CD14-positive monocyte (primary cell): ENCODE data around the gene RING1. TPM values are rescaled to one million over a fixed set of nuclear protein-coding genes. Genes with fewer than 3 reads are reported as not detected.

ENCODE experiments used
- DNase-seq, 3 donors: peaks; one replicate each; pipeline ENCODE4 v3.0.0-alpha.2; 2011 to 2022
- H2AFZ ChIP-seq: 2 replicates; pipeline ENCODE4 v1.6.0; 2012; ENCODE audit warnings: mild to moderate bottlenecking, low read depth, low read length, inconsistent platforms; ENCODE audit not compliant: insufficient read depth, poor library complexity, severe bottlenecking
- H3K27ac ChIP-seq, 2 donors: 1 replicate in 1 of 2; 2 replicates in 1 of 2; pipeline ENCODE4 v1.5.1; 2012 to 2013; ENCODE audit warnings: low read length in 2 of 2, control low read depth in 1 of 2, inconsistent platforms in 1 of 2, low read depth in 1 of 2, mild to moderate bottlenecking in 1 of 2
- H3K27me3 ChIP-seq, 2 donors: one replicate each; pipeline versions ENCODE4 v1.6.0 to v1.6.1; 2011 to 2013; ENCODE audit warnings: low read length in 2 of 2; ENCODE audit not compliant: control insufficient read depth in 2 of 2, insufficient read depth in 2 of 2
- H3K36me3 ChIP-seq, 2 donors: replicated peaks in 1 of 2; 1 replicate in 1 of 2; 2 replicates in 1 of 2; pipeline versions ENCODE4 v1.5.1 to v1.6.1; 2012 to 2013; ENCODE audit warnings: low read length in 2 of 2, control low read depth in 1 of 2, inconsistent platforms in 1 of 2, mild to moderate bottlenecking in 1 of 2; ENCODE audit not compliant: insufficient read depth in 2 of 2, control insufficient read depth in 1 of 2
- H3K4me1 ChIP-seq, 2 donors: 1 replicate in 1 of 2; 2 replicates in 1 of 2; pipeline versions ENCODE4 v1.5.1 to v1.6.1; 2012 to 2013; ENCODE audit warnings: low read length in 2 of 2, control low read depth in 1 of 2, inconsistent platforms in 1 of 2, mild to moderate bottlenecking in 1 of 2, moderate library complexity in 1 of 2; ENCODE audit not compliant: insufficient read depth in 2 of 2, control insufficient read depth in 1 of 2
- H3K4me2 ChIP-seq: replicated peaks from 2 replicates; pipeline ENCODE3; 2012; ENCODE audit warnings: low read length, moderate library complexity, mild to moderate bottlenecking; ENCODE audit not compliant: poor library complexity, severe bottlenecking; ENCODE audit errors: extremely low read depth
- H3K4me3 ChIP-seq, 3 experiments: fragments of 200-600 bp in 1 of 3; sonication (generic) in 1 of 3; replicated peaks in 1 of 3; 1 replicate in 2 of 3; 2 replicates in 1 of 3; pipeline ENCODE4 v1.5.1; 2011 to 2013; ENCODE audit warnings: low read length in 3 of 3, mild to moderate bottlenecking in 3 of 3, control low read depth in 2 of 3, low read depth in 2 of 3, inconsistent platforms in 1 of 3, moderate library complexity in 1 of 3
- H3K79me2 ChIP-seq: 2 replicates; pipeline ENCODE4 v1.6.0; 2012; ENCODE audit warnings: mild to moderate bottlenecking, control low read depth, inconsistent platforms, low read length, moderate library complexity; ENCODE audit not compliant: insufficient read depth
- H3K9ac ChIP-seq: 2 replicates; pipeline ENCODE4 v1.6.0; 2017; ENCODE audit warnings: low read length, mild to moderate bottlenecking; ENCODE audit not compliant: insufficient read depth, poor library complexity, severe bottlenecking
- H3K9me3 ChIP-seq, 2 donors: replicated peaks in 1 of 2; 1 replicate in 1 of 2; 2 replicates in 1 of 2; pipeline versions ENCODE4 v1.5.1 to v1.6.1; 2012 to 2013; ENCODE audit warnings: low read length in 2 of 2, control low read depth in 1 of 2; ENCODE audit not compliant: control insufficient read depth in 1 of 2, insufficient read depth in 1 of 2
- H4K20me1 ChIP-seq: 2 replicates; pipeline ENCODE4 v1.6.0; 2012; ENCODE audit warnings: mild to moderate bottlenecking, low read length, control low read depth, moderate library complexity; ENCODE audit not compliant: insufficient read depth
- H3K27ac Mint-ChIP-seq, 7 donors: one replicate each; pipeline ENCODE4 v1.8.0; 2020; ENCODE audit warnings: mild to moderate bottlenecking in 7 of 7, mixed read lengths in 7 of 7, moderate library complexity in 6 of 7, inconsistent platforms in 2 of 7
- H3K27me3 Mint-ChIP-seq, 3 donors: one replicate each; pipeline ENCODE4 v1.8.0; 2021 to 2022; ENCODE audit warnings: low read depth in 3 of 3, mild to moderate bottlenecking in 3 of 3, mixed read lengths in 3 of 3, moderate library complexity in 3 of 3, inconsistent platforms in 1 of 3
- H3K36me3 Mint-ChIP-seq, 2 donors: one replicate each; pipeline ENCODE4 v1.8.0; 2020; ENCODE audit warnings: mixed read lengths in 2 of 2, inconsistent platforms in 1 of 2, mild to moderate bottlenecking in 1 of 2
- H3K4me1 Mint-ChIP-seq: one replicate; pipeline ENCODE4 v1.8.0; 2020; ENCODE audit warnings: mild to moderate bottlenecking, mixed read lengths
- H3K4me3 Mint-ChIP-seq, 2 donors: one replicate each; pipeline ENCODE4 v1.8.0; 2020; ENCODE audit warnings: mild to moderate bottlenecking in 2 of 2, mixed read lengths in 2 of 2, moderate library complexity in 1 of 2
- H3K9me3 Mint-ChIP-seq, 7 donors: one replicate each; pipeline ENCODE4 v1.8.0; 2020 to 2022; ENCODE audit warnings: mixed read lengths in 7 of 7, mild to moderate bottlenecking in 6 of 7, moderate library complexity in 6 of 7, inconsistent platforms in 2 of 7
- WGBS: methylation state at CpG from one replicate; pipeline ENCODE4 v1.1.5; 2013; ENCODE audit warnings: missing lambda C conversion rate; ENCODE audit not compliant: insufficient coverage; 5-methylcytosine and 5-hydroxymethylcytosine counted together
- intact Hi-C, 2 donors: fragments of 100-400 bp; cut with micrococcal nuclease; formaldehyde crosslinking; loops; one replicate each; pipeline versions ENCODE4 v1.15.0 to v1.15.1; 2023
- polyA plus RNA-seq, 3 donors: library from polyadenylated mRNA; depleted of rRNA in 1 of 3; unstranded in 2 of 3; stranded (reverse) in 1 of 3; fragments of 300-500 nt in 2 of 3; fragments of >200 nt in 1 of 3; fragmentation: Illumina TruSeq in 2 of 3; gene quantifications; 1 replicate in 2 of 3; 2 replicates in 1 of 3; pipeline ENCODE4 v1.2.3, GENCODE V29; 2012 to 2021
- TF ChIP-seq, protein P1 (sequence below): fragments of 200-600 bp; IDR thresholded peaks from one replicate; pipeline ENCODE4 v1.8.0; 2022; ENCODE audit warnings: antibody characterized with exemption, mild to moderate bottlenecking

RING1 gene
- polyA plus RNA-seq, 3 donors, result 4.6 to 27.9 (median 5.7) TPM

DNA sequence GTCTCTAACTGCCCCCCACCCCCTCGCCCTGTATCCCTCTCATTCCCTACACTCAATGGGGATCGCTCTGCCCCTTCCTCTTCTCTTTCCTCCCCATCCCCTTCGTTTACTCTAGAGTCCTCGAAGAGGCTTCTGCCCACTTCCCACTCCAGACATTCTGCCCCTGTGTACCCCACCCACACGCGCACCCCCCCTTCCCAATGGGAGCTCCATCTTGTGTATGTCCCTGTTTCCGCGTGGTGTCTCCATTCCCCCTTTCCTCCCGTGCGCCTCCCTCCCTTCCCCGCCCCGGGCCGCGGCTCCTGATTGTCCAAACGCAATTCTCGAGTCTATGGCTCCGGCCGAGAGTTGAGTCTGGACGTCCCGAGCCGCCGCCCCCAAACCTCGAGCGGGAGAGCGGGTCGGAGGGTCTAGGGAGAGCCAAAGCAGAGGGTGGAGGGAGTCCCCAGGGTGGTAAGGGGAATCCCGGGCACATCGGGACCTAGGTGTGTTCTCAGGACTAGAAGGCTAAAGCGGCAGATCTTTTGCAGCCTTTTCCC, 679 bp upstream of the RING1 start:
- peaks cover 36% of the 10 kb centered on the region for H3K4me1 Mint-ChIP-seq
- H3K79me2 ChIP-seq, result peaks cover 6% of the 10 kb centered on the region

DNA sequence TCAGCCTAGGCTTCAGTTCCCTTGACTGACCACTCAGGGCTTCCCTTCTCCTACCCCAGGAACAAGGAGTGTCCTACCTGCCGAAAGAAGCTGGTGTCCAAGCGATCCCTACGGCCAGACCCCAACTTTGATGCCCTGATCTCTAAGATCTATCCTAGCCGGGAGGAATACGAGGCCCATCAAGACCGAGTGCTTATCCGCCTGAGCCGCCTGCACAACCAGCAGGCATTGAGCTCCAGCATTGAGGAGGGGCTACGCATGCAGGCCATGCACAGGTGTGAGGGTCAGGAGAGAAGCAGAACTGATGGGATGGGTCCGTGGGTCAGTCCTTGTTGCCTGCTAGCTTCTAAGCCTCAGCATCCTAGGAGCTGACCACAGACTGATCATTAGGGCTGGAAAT, 1.6 kb downstream of the RING1 start:
- H3K27me3 ChIP-seq, result peaks cover 10 to 28% of the 10 kb centered on the region in 2 donors
- Mint-ChIP-seq H3K4me1 (peaks cover 43% of the 10 kb centered on the region), H3K36me3 (peaks cover 25 to 29% of the 10 kb centered on the region in 2 donors), H3K4me3 (no peak overlapping the region), H3K27me3 (peaks cover 30 to 43% (median 33%) of the 10 kb centered on the region in 3 donors), H3K27ac (peak overlapping the region in 1 of 7 donors; percentile 5), H3K9me3 (peaks cover 0 to 7% (median 0%) of the 10 kb centered on the region in 7 donors)
- TF ChIP-seq, protein P1, sequence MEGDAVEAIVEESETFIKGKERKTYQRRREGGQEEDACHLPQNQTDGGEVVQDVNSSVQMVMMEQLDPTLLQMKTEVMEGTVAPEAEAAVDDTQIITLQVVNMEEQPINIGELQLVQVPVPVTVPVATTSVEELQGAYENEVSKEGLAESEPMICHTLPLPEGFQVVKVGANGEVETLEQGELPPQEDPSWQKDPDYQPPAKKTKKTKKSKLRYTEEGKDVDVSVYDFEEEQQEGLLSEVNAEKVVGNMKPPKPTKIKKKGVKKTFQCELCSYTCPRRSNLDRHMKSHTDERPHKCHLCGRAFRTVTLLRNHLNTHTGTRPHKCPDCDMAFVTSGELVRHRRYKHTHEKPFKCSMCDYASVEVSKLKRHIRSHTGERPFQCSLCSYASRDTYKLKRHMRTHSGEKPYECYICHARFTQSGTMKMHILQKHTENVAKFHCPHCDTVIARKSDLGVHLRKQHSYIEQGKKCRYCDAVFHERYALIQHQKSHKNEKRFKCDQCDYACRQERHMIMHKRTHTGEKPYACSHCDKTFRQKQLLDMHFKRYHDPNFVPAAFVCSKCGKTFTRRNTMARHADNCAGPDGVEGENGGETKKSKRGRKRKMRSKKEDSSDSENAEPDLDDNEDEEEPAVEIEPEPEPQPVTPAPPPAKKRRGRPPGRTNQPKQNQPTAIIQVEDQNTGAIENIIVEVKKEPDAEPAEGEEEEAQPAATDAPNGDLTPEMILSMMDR, result no peak
- no peak for DNase-seq
- H3K9me3 ChIP-seq, result no peaks in the 10 kb centered on the region
- intact Hi-C loops, result loop anchor here (5.0 to 10.0 kb wide), 2 partner anchors 37 to 205 kb away; partner anchors contain the start of genes CUTA (in 1 of the 2) and PHF1 (in 1 of the 2)
- H3K27ac ChIP-seq, result no peak overlapping the region
- no peak overlapping the region for H2AFZ ChIP-seq
- peaks cover 10 to 29% of the 10 kb centered on the region in 2 donors for H3K36me3 ChIP-seq
- H3K79me2 ChIP-seq, result no peaks in the 10 kb centered on the region
- no peak overlapping the region for H3K4me3 ChIP-seq
- H3K4me2 ChIP-seq, result no peak overlapping the region
- 97% methylated on average over 10 of the region's 10 CpGs for WGBS
- H4K20me1 ChIP-seq, result no peaks in the 10 kb centered on the region
- H3K9ac ChIP-seq, result no peak overlapping the region
- H3K4me1 ChIP-seq, result peaks cover 31 to 42% of the 10 kb centered on the region in 2 donors

More for the DNA sequence above, 679 bp upstream of the RING1 start:
- Mint-ChIP-seq H3K27me3 (peaks cover 8 to 20% (median 19%) of the 10 kb centered on the region in 3 donors), H3K9me3 (no peaks in the 10 kb centered on the region), H3K4me3 (peak overlapping the region; percentile 92 to 96), H3K36me3 (peaks cover 34 to 36% of the 10 kb centered on the region in 2 donors), H3K27ac (peak overlapping the region; percentile 83 to 95 (median 88))
- TF ChIP-seq, protein P1, result no peak
- peak in 1 of 3 donors; percentile 28 for DNase-seq
- intact Hi-C loops, result loop anchor here in 1 of 2 donors (10.0 kb wide), 1 partner anchor 207 kb away; the partner anchor contains the start of genes CUTA and PHF1
- H3K9ac ChIP-seq, result peak overlapping the region; percentile 83
- H3K27ac ChIP-seq, result peak overlapping the region; percentile 54 to 87
- H3K36me3 ChIP-seq, result peaks cover 22 to 42% of the 10 kb centered on the region in 2 donors
- H2AFZ ChIP-seq, result peak overlapping the region; percentile 97
- H3K9me3 ChIP-seq, result no peaks in the 10 kb centered on the region
- under 1% methylated on average over 25 of the region's 29 CpGs for WGBS
- H3K4me3 ChIP-seq, result peak overlapping the region; percentile 73 to 92 (median 89)
- peaks cover 30 to 43% of the 10 kb centered on the region in 2 donors for H3K4me1 ChIP-seq
- peaks cover 0 to 6% of the 10 kb centered on the region in 2 donors for H3K27me3 ChIP-seq
- peaks cover 9% of the 10 kb centered on the region for H4K20me1 ChIP-seq
- H3K4me2 ChIP-seq, result peak overlapping the region; percentile 99
